HG03095 (cell line): ENCODE results near the gene CSAG1.
A peak's percentile ranks its signal among the peaks of the same experiment; 100 is the strongest.
"Not testable (repeated sequence)": the region's sequence is repeated elsewhere in the genome, so short reads cannot be mapped to it uniquely, and the experiment has no call there.

Experiments used
- ATAC-seq: cut with Tn5 transposase; IDR thresholded peaks from one replicate; pipeline ENCODE4 v1.9.1; 2021; ENCODE audit warnings: moderate library complexity; ENCODE audit not compliant: unreplicated experiment

The CSAG1 gene

GRCh38 chrX:152700390-152700789, 33.1 kb downstream of the CSAG1 start:
- not testable (repeated sequence) for ATAC-seq

GRCh38 chrX:152697952-152698931, 35.3 kb downstream of the CSAG1 start, which contains the start of gene MAGEA3:
MAGEA3 (plus strand) TSS chrX:152698794; CDS start chrX:152700833, 2,039 bp downstream.
- not testable (repeated sequence) for ATAC-seq

GRCh38 chrX:152681012-152681411, 52.5 kb downstream of the CSAG1 start:
- peak; percentile 62 for ATAC-seq
